Measurements from ENCODE around the gene PMF1.

PMF1 gene

GRCh38 chr1:156286061-156286460 is 73.3 kb downstream of the PMF1 start:
- DNase-seq (no peak), ATAC-seq (no peak)
- H3K27me3 Mint-ChIP-seq, result no peaks in the 10 kb centered on the region
- H3K4me3 Mint-ChIP-seq, result no peak overlapping the region
- H3K4me1 Mint-ChIP-seq, result peaks cover 26% of the 10 kb centered on the region
- no peak overlapping the region for H3K27ac Mint-ChIP-seq
- H3K9me3 Mint-ChIP-seq, result no peaks in the 10 kb centered on the region
